Measurements from ENCODE around the gene TTC8. TPM values are rescaled to one million over a fixed set of nuclear protein-coding genes. Genes with fewer than 3 reads are reported as not detected.
A peak's percentile ranks its signal among the peaks of the same experiment; 100 is the strongest.

TTC8 gene
- polyA plus RNA-seq, 1 of the 3 experiments (the other 2 are of a cell fraction): 51.6 TPM

GRCh38 chr14:88835661-88836060 is 11.2 kb downstream of the TTC8 start:
- Histone ChIP-seq H3K27me3 (ENCODE audit: insufficient read depth) (no peaks in the 10 kb centered on the region), H3K4me3 (ENCODE audit: low read depth in 2 of 2, low read length in 1 of 2) (no peak overlapping the region), H3K36me3 (replicated peaks in 1 of 2; ENCODE audit: control insufficient read depth in 1 of 2, insufficient read depth in 2 of 2, low read length in 1 of 2) (peaks cover 3 to 16% of the 10 kb centered on the region in 2 experiments), H3K9me2 (no peaks in the 10 kb centered on the region), H3K79me2 (ENCODE audit: insufficient read depth) (peaks cover 48% of the 10 kb centered on the region), H2AFZ (ENCODE audit: low read depth) (no peak overlapping the region), H3K4me2 (peak overlapping the region; percentile 53; the same call in 1 of the 2 replicates), H3K9ac (peak overlapping the region; percentile 11; the same call in 1 of the 2 replicates), H4K20me1 (ENCODE audit: insufficient read depth) (no peaks in the 10 kb centered on the region), H3K9me3 (no peaks in the 10 kb centered on the region), H3F3A (replicated peaks; ENCODE audit: insufficient read depth) (peaks cover 34% of the 10 kb centered on the region), H3K4me1 (ENCODE audit: control insufficient read depth in 1 of 2, insufficient read depth in 2 of 2, low read depth in 1 of 2, low read length in 1 of 2) (peaks cover 11 to 50% of the 10 kb centered on the region in 2 experiments), H3K27ac (ENCODE audit: low read depth in 2 of 2, low read length in 1 of 2) (peak overlapping the region; percentile 77 to 100)
- no peak for TF ChIP-seq PBX3 (IDR thresholded peaks at IDR 0.05)
- TF ChIP-seq EP300 (IDR thresholded peaks at IDR 0.05; ENCODE audit: borderline replicate concordance in 1 of 2, low read depth in 1 of 2, low read length in 1 of 2): no peak
- POLR2A ChIA-PET: no interaction called here
- DNase-seq: no peak
- CTCF ChIA-PET: no interaction called here

- H2AFZ ChIP-seq (ENCODE audit: low read depth): no peak overlapping the region
- no peaks in the 10 kb centered on the region for H3K9me2 ChIP-seq
- no peaks in the 10 kb centered on the region for H4K20me1 ChIP-seq (ENCODE audit: insufficient read depth)
- no peak overlapping the region for H3K4me3 ChIP-seq (ENCODE audit: low read depth in 2 of 2, low read length in 1 of 2)
- H3K9ac ChIP-seq: no peak overlapping the region
- H3K4me2 ChIP-seq: no peak overlapping the region
- TF ChIP-seq RCOR1 (IDR thresholded peaks at IDR 0.05; ENCODE audit: low read length) (no peak), RAD21 (IDR thresholded peaks at IDR 0.05; ENCODE audit: low read length) (peak; percentile 32), TAF1 (IDR thresholded peaks at IDR 0.05; ENCODE audit: borderline replicate concordance, low read depth, low read length) (no peak), RXRA (IDR thresholded peaks at IDR 0.05; ENCODE audit: borderline replicate concordance, low read depth) (no peak), SMC3 (IDR thresholded peaks at IDR 0.05; ENCODE audit: low read depth, low read length) (peak; percentile 20; the same call in 1 of the 2 replicates), GATA2 (CRISPR knock-in tag; IDR thresholded peaks at IDR 0.05) (no peak)
- no peaks in the 10 kb centered on the region for H3K27me3 ChIP-seq (ENCODE audit: insufficient read depth)
- peak overlapping the region in 1 of 2 experiments; percentile 93; a peak in 2 of 4 replicates for H3K27ac ChIP-seq (ENCODE audit: low read depth in 2 of 2, low read length in 1 of 2)
- peaks cover 29% of the 10 kb centered on the region for H3F3A ChIP-seq (replicated peaks; ENCODE audit: insufficient read depth)
- peaks cover 15 to 22% of the 10 kb centered on the region in 2 experiments for H3K36me3 ChIP-seq (replicated peaks in 1 of 2; ENCODE audit: control insufficient read depth in 1 of 2, insufficient read depth in 2 of 2, low read length in 1 of 2)
- WGBS (ENCODE audit: low lambda C conversion rate): 95% methylated on average over 1 of the region's 1 CpG
- peaks cover 18 to 48% of the 10 kb centered on the region in 2 experiments for H3K4me1 ChIP-seq (ENCODE audit: control insufficient read depth in 1 of 2, insufficient read depth in 2 of 2, low read depth in 1 of 2, low read length in 1 of 2)
- POLR2A ChIA-PET: interaction anchor here (0.7 to 3.0 kb wide), 3 partner anchors 13 to 148 kb away, joined by 3 to 11 read pairs (median 7); partner anchors contain the start of gene TTC8
- DNase-seq: no peak
- CTCF ChIA-PET: interaction anchor here (1.2 to 3.0 kb wide), 5 partner anchors 10 to 31 kb away, joined by 3 to 13 read pairs (median 6); no protein-coding TSS in a partner anchor
- H3K9me3 ChIP-seq: no peaks in the 10 kb centered on the region
- peaks cover 38% of the 10 kb centered on the region for H3K79me2 ChIP-seq (ENCODE audit: insufficient read depth)
Observed at GRCh38 chr14:88837495-88837894, 13.0 kb downstream of the TTC8 start.

GRCh38 chr14:88838015-88838414 is 13.6 kb downstream of the TTC8 start:
- CTCF ChIA-PET: interaction anchor here (0.6 to 3.0 kb wide), 5 partner anchors 10 to 489 kb away, joined by 3 to 13 read pairs (median 3); no protein-coding TSS in a partner anchor
- Histone ChIP-seq H3F3A (replicated peaks; ENCODE audit: insufficient read depth) (peaks cover 29% of the 10 kb centered on the region), H2AFZ (ENCODE audit: low read depth) (no peak overlapping the region), H3K9me3 (no peaks in the 10 kb centered on the region), H3K79me2 (ENCODE audit: insufficient read depth) (peaks cover 34% of the 10 kb centered on the region), H3K27me3 (ENCODE audit: insufficient read depth) (no peaks in the 10 kb centered on the region), H3K27ac (ENCODE audit: low read depth in 2 of 2, low read length in 1 of 2) (peak overlapping the region in 1 of 2 experiments; percentile 93; a peak in 2 of 4 replicates), H3K4me3 (ENCODE audit: low read depth in 2 of 2, low read length in 1 of 2) (no peak overlapping the region), H3K9me2 (no peaks in the 10 kb centered on the region), H3K36me3 (replicated peaks in 1 of 2; ENCODE audit: control insufficient read depth in 1 of 2, insufficient read depth in 2 of 2, low read length in 1 of 2) (peaks cover 19 to 23% of the 10 kb centered on the region in 2 experiments), H3K4me1 (ENCODE audit: control insufficient read depth in 1 of 2, insufficient read depth in 2 of 2, low read depth in 1 of 2, low read length in 1 of 2) (peaks cover 18 to 45% of the 10 kb centered on the region in 2 experiments), H3K4me2 (no peak overlapping the region), H3K9ac (no peak overlapping the region), H4K20me1 (ENCODE audit: insufficient read depth) (no peaks in the 10 kb centered on the region)
- no peak for DNase-seq
- POLR2A ChIA-PET: interaction anchor here (0.7 to 3.0 kb wide), 3 partner anchors 13 to 148 kb away, joined by 3 to 11 read pairs (median 7); partner anchors contain the start of gene TTC8
- TF ChIP-seq PBX3 (IDR thresholded peaks at IDR 0.05): peak; percentile 31; the same call in 1 of the 2 replicates
- TF ChIP-seq USF2 (IDR thresholded peaks at IDR 0.05; ENCODE audit: borderline replicate concordance, low read depth, low read length): no peak
- no peak for TF ChIP-seq POLR2AphosphoS5 (IDR thresholded peaks at IDR 0.05; ENCODE audit: low read depth, low read length)
- no peak for TF ChIP-seq ELF1 (IDR thresholded peaks at IDR 0.05)
- TF ChIP-seq NRF1 (IDR thresholded peaks at IDR 0.05; ENCODE audit: low read depth, low read length): no peak
- no peak for TF ChIP-seq CHD2 (IDR thresholded peaks at IDR 0.05; ENCODE audit: low read length, partially characterized antibody)
- TF ChIP-seq EP300 (IDR thresholded peaks at IDR 0.05; ENCODE audit: borderline replicate concordance in 1 of 2, low read depth in 1 of 2, low read length in 1 of 2): no peak
- WGBS (ENCODE audit: low lambda C conversion rate): 89% methylated on average over 3 of the region's 3 CpGs

Data from SK-N-SH (cell line).